Upper lobe of left lung (tissue), 6 donors: ENCODE data around the gene ITM2C. TPM values are rescaled to one million over a fixed set of nuclear protein-coding genes. Genes with fewer than 3 reads are reported as not detected.
A peak's percentile ranks its signal among the peaks of the same experiment; 100 is the strongest.

ENCODE experiments used
- ATAC-seq, 2 donors: fragments of 200-7000 bp; cut with Tn5 transposase; one replicate each; pipeline ENCODE4 v1.9.1; 2022; ENCODE audit warnings: mild to moderate bottlenecking in 2 of 2, moderate library complexity in 2 of 2; ENCODE audit not compliant: low FRiP score in 2 of 2
- DNase-seq, 2 donors: peaks; one replicate each; pipeline ENCODE4 v3.0.0-alpha.2; 2019 to 2020
- H3K27ac ChIP-seq, 4 donors: fragments of 200-600 bp; sonication (generic); one replicate each; pipeline ENCODE4 v1.5.1; 2016 to 2019
- H3K27me3 ChIP-seq, 4 donors: fragments of 200-600 bp; sonication (generic); one replicate each; pipeline ENCODE4 v1.5.1; 2017 to 2019
- H3K36me3 ChIP-seq, 4 donors: fragments of 200-600 bp; sonication (generic); one replicate each; pipeline ENCODE4 v1.5.1; 2016 to 2019
- H3K4me1 ChIP-seq, 4 donors: fragments of 200-600 bp; sonication (generic); one replicate each; pipeline ENCODE4 v1.5.1; 2018 to 2019
- H3K4me3 ChIP-seq, 4 donors: fragments of 200-600 bp; sonication (generic); one replicate each; pipeline ENCODE4 v1.5.1; 2017 to 2019; ENCODE audit warnings: mild to moderate bottlenecking in 2 of 4, moderate library complexity in 1 of 4
- H3K9me3 ChIP-seq, 4 donors: fragments of 200-600 bp; sonication (generic); one replicate each; pipeline ENCODE4 v1.5.1; 2018 to 2019
- CTCF ChIP-seq, 6 experiments: fragments of 450-650 bp in 4 of 6; fragments of 200-600 bp in 2 of 6; sonication (generic) in 2 of 6; IDR thresholded peaks; one replicate each; pipeline ENCODE4 v1.5.1; 2016 to 2019; ENCODE audit warnings: antibody characterized with exemption in 6 of 6
- EP300 ChIP-seq, 4 donors: sonication (generic); formaldehyde crosslinking; IDR thresholded peaks; one replicate each; pipeline ENCODE4 v1.5.1; 2017; ENCODE audit warnings: antibody characterized with exemption in 4 of 4, control low read depth in 2 of 4
- POLR2A ChIP-seq, 4 donors: fragments of 450-650 bp; IDR thresholded peaks; one replicate each; pipeline ENCODE4 v1.5.1; 2016 to 2017; ENCODE audit warnings: antibody characterized with exemption in 4 of 4, mild to moderate bottlenecking in 2 of 4
- POLR2AphosphoS5 ChIP-seq, 2 donors: sonication (generic); formaldehyde crosslinking; IDR thresholded peaks; one replicate each; pipeline ENCODE4 v1.5.1; 2017; ENCODE audit warnings: antibody characterized with exemption in 2 of 2
- WGBS, 2 donors: methylation state at CpG; one replicate each; pipeline ENCODE4 v1.1.5; 2017 to 2018; 5-methylcytosine and 5-hydroxymethylcytosine counted together
- total RNA-seq, 6 donors: library from RNA; depleted of rRNA in 4 of 6; stranded (reverse); fragments of >200 nt in 4 of 6; gene quantifications; one replicate each; pipeline versions ENCODE4 v1.1.0 to v1.2.1, GENCODE V29; 2016 to 2021
- donor health status: DM: no; HTN: no; CAD: no; lungs with moderate emphysema.
- donor health status: DM: no; HTN: yes; CAD: no; lungs with severe emphysema.

Gene ITM2C
- total RNA-seq, 6 donors from 2014 or later: 19.9 to 40.4 (median 25.6) TPM

- ATAC-seq (peak in 1 of 2 donors; percentile 50), DNase-seq (peak in 1 of 2 donors; percentile 43)
- Histone ChIP-seq H3K36me3 (no peaks in the 10 kb centered on the region), H3K27ac (no peak within 1 kb of the TSS), H3K27me3 (no peaks in the 10 kb centered on the region), H3K4me3 (peak within 1 kb of the TSS in 2 of 4 donors; percentile 20 to 26), H3K4me1 (peaks cover 0 to 8% (median 0%) of the 10 kb centered on the region in 4 donors), H3K9me3 (no peaks in the 10 kb centered on the region)
- TF ChIP-seq CTCF (IDR thresholded peaks at IDR 0.05) (peak in 1 of 6 experiments; percentile 17), POLR2A (IDR thresholded peaks at IDR 0.05) (no peak)
- 58 to 72% methylated on average over 15 to 26 of the region's 26 CpGs for WGBS, 2 donors
Observed at GRCh38 chr2:230924470-230925341, 60.0 kb downstream of the ITM2C start, which contains the start of gene GPR55. GPR55 (minus strand) TSS chr2:230925242; CDS start chr2:230910962, 14,280 bp downstream.

- H3K27me3 ChIP-seq: no peaks in the 10 kb centered on the region
- ATAC-seq (no peak), DNase-seq (no peak)
- no peak overlapping the region for H3K27ac ChIP-seq
- no peaks in the 10 kb centered on the region for H3K9me3 ChIP-seq
- TF ChIP-seq EP300 (IDR thresholded peaks at IDR 0.05) (no peak), CTCF (IDR thresholded peaks at IDR 0.05) (no peak), POLR2AphosphoS5 (IDR thresholded peaks at IDR 0.05) (no peak), POLR2A (IDR thresholded peaks at IDR 0.05) (no peak)
- peaks cover 0 to 8% (median 0%) of the 10 kb centered on the region in 4 donors for H3K4me1 ChIP-seq
- no peak overlapping the region for H3K4me3 ChIP-seq
- no peaks in the 10 kb centered on the region for H3K36me3 ChIP-seq
- 77 to 81% methylated on average over 6 to 9 of the region's 9 CpGs for WGBS, 2 donors
Observed at GRCh38 chr2:230925443-230925878, 60.7 kb downstream of the ITM2C start.

- 91 to 92% methylated on average over 7 to 11 of the region's 11 CpGs for WGBS, 2 donors
- ATAC-seq (no peak), DNase-seq (no peak)
- TF ChIP-seq POLR2AphosphoS5 (IDR thresholded peaks at IDR 0.05) (no peak), CTCF (IDR thresholded peaks at IDR 0.05) (no peak)
- Histone ChIP-seq H3K27me3 (no peaks in the 10 kb centered on the region), H3K4me3 (no peak overlapping the region), H3K36me3 (no peaks in the 10 kb centered on the region), H3K4me1 (peaks cover 0 to 8% (median 0%) of the 10 kb centered on the region in 4 donors), H3K9me3 (no peaks in the 10 kb centered on the region), H3K27ac (no peak overlapping the region)
Observed at GRCh38 chr2:230925879-230926765, 61.4 kb downstream of the ITM2C start.

- peaks cover 0 to 20% (median 3%) of the 10 kb centered on the region in 4 donors for H3K4me1 ChIP-seq
- H3K4me3 ChIP-seq: no peak overlapping the region
- no peaks in the 10 kb centered on the region for H3K27me3 ChIP-seq
- H3K9me3 ChIP-seq: no peaks in the 10 kb centered on the region
- H3K36me3 ChIP-seq: no peaks in the 10 kb centered on the region
- ATAC-seq: no peak
- H3K27ac ChIP-seq: no peak overlapping the region
- TF ChIP-seq POLR2AphosphoS5 (IDR thresholded peaks at IDR 0.05) (no peak), CTCF (IDR thresholded peaks at IDR 0.05) (no peak), EP300 (IDR thresholded peaks at IDR 0.05) (no peak), POLR2A (IDR thresholded peaks at IDR 0.05) (no peak)
- no peak for DNase-seq
- WGBS, 2 donors: 82 to 84% methylated on average over 14 of the region's 14 CpGs
Observed at GRCh38 chr2:230927711-230928341, 63.1 kb downstream of the ITM2C start.

Other genes with a start within 250 kb of the ITM2C start
- gene CAB39, start 152.1 kb upstream of the ITM2C start, total RNA-seq: 100 to 1,000 TPM in 1 of 6 donors, 10 to 100 TPM in 5; 56.5 to 125 (median 76.7) TPM
- gene GPR55, start 60.3 kb downstream of the ITM2C start, total RNA-seq: under 1 TPM in 4 of 6 donors, not detected in 2; 0.15 to 0.84 (median 0.52) TPM
- not detected for gene SPATA3, start 131.2 kb downstream of the ITM2C start, total RNA-seq
- gene C2orf72, start 172.6 kb downstream of the ITM2C start, total RNA-seq: under 1 TPM in 3 of 6 donors, not detected in 3; 0.37 to 0.84 (median 0.61) TPM
- gene PSMD1, start 191.9 kb downstream of the ITM2C start, total RNA-seq: 10 to 100 TPM; 24.6 to 68.1 (median 57.0) TPM